GM23248 (cell line): ENCODE data around the gene ITGA8. TPM values are rescaled to one million over a fixed set of nuclear protein-coding genes. Genes with fewer than 3 reads are reported as not detected.
A peak's percentile ranks its signal among the peaks of the same experiment; 100 is the strongest.

Experiments
- DNase-seq: peaks from one replicate; pipeline ENCODE4 v3.0.0-alpha.2; 2015
- H2AFZ ChIP-seq: fragments of 200-600 bp; sonication (generic); 2 replicates; pipeline ENCODE4 v1.6.1; 2016; ENCODE audit warnings: antibody characterized with exemption
- H3F3A ChIP-seq: fragments of 200-600 bp; sonication (generic); 2 replicates; pipeline ENCODE4 v1.6.1; 2016; ENCODE audit warnings: mild to moderate bottlenecking, antibody characterized with exemption, mixed run types; ENCODE audit not compliant: insufficient read depth
- H3K27ac ChIP-seq: fragments of 200-600 bp; sonication (generic); 2 replicates; pipeline ENCODE4 v1.5.1; 2016; ENCODE audit warnings: mild to moderate bottlenecking
- H3K27me3 ChIP-seq: fragments of 200-600 bp; sonication (generic); replicated peaks from 2 replicates; pipeline ENCODE4 v1.6.1; 2016; ENCODE audit warnings: mild to moderate bottlenecking; ENCODE audit not compliant: insufficient read depth
- H3K36me3 ChIP-seq: fragments of 200-600 bp; sonication (generic); 2 replicates; pipeline ENCODE4 v1.6.1; 2016; ENCODE audit warnings: low read depth, mild to moderate bottlenecking
- H3K4me1 ChIP-seq: fragments of 200-600 bp; sonication (generic); 2 replicates; pipeline ENCODE4 v1.6.1; 2016; ENCODE audit warnings: mild to moderate bottlenecking; ENCODE audit not compliant: insufficient read depth
- H3K4me2 ChIP-seq: fragments of 200-600 bp; sonication (generic); one replicate; pipeline ENCODE4 v1.6.1; 2016; ENCODE audit warnings: mild to moderate bottlenecking; ENCODE audit not compliant: unreplicated experiment
- H3K4me3 ChIP-seq: fragments of 200-600 bp; sonication (generic); 2 replicates; pipeline ENCODE4 v1.5.1; 2016; ENCODE audit warnings: mild to moderate bottlenecking
- H3K79me2 ChIP-seq: fragments of 200-600 bp; sonication (generic); 2 replicates; pipeline ENCODE4 v1.6.1; 2016; ENCODE audit warnings: mild to moderate bottlenecking; ENCODE audit not compliant: insufficient read depth
- H3K9ac ChIP-seq: fragments of 200-600 bp; sonication (generic); 2 replicates; pipeline ENCODE4 v1.6.1; 2016; ENCODE audit warnings: mild to moderate bottlenecking
- H3K9me2 ChIP-seq: fragments of 200-600 bp; sonication (generic); 2 replicates; pipeline ENCODE4 v1.6.1; 2016; ENCODE audit warnings: mixed run types, mild to moderate bottlenecking, moderate library complexity; ENCODE audit not compliant: insufficient read depth
- H3K9me3 ChIP-seq: fragments of 200-600 bp; sonication (generic); one replicate; pipeline ENCODE4 v1.6.1; 2017; ENCODE audit warnings: low read depth
- H4K20me1 ChIP-seq: fragments of 200-600 bp; sonication (generic); 2 replicates; pipeline ENCODE4 v1.6.0; 2016; ENCODE audit not compliant: insufficient read depth
- EZH2 ChIP-seq: fragments of 200-600 bp; sonication (generic); IDR thresholded peaks from 2 replicates; pipeline ENCODE4 v1.6.1; 2018; ENCODE audit warnings: antibody characterized with exemption, mild to moderate bottlenecking; ENCODE audit not compliant: insufficient read depth, poor library complexity, severe bottlenecking
- EZH2phosphoT487 ChIP-seq: fragments of 200-600 bp; sonication (generic); IDR thresholded peaks from 2 replicates; pipeline ENCODE4 v1.6.1; 2018; ENCODE audit warnings: antibody characterized with exemption, moderate library complexity, mild to moderate bottlenecking, low read depth; ENCODE audit not compliant: insufficient read depth
- WGBS, 2 experiments: methylation state at CpG; one replicate each; pipeline ENCODE4 v1.1.6; 2015 to 2017; ENCODE audit warnings: low lambda C conversion rate in 2 of 2, low coverage in 1 of 2; ENCODE audit errors: missing lambda C conversion rate in 2 of 2; 5-methylcytosine and 5-hydroxymethylcytosine counted together
- in situ Hi-C: fragments of 300-500 bp; cut with MboI; formaldehyde crosslinking; loops from 2 replicates; pipeline ENCODE4 v1.15.0; 2020
- polyA plus RNA-seq: library from polyadenylated mRNA; unstranded; fragments of >200 nt; fragmentation: Nextera tagmentation; extraction: Ambion mirVana; gene quantifications from 2 replicates; pipeline ENCODE4 v1.2.1, GENCODE V29; 2016
- total RNA-seq: library from RNA; depleted of rRNA; stranded (reverse); fragments of >200 nt; shearing (Covaris generic); gene quantifications from 2 replicates; pipeline ENCODE4 v1.2.3, GENCODE V29; 2014

The ITGA8 gene
- total and polyA plus RNA-seq, 2 experiments from 2014 or later: 0.32 TPM; not detected in 1

DNA sequence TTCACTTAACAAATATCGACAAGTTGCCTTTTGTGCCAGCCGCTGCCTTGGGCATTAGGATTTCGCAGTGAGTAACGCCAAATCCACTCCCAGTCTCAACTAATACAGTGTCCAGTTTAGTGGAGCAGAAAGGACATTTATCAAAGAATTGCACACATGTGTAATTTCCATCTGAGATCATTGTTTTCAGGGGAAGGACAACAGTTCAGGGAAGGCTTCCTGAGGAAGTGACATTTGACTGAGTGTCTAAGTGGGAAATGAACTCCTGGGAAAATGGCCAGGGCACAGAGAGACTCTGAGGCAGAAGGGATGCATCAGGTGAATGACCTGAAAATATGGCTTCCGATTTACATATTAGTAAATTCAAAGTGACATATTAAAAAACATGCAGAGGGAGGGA lies 89.4 kb downstream of the ITGA8 start:
- Histone ChIP-seq H4K20me1 (no peaks in the 10 kb centered on the region), H3F3A (peaks cover 7% of the 10 kb centered on the region; the same call in 1 of the 2 replicates), H3K9me2 (no peaks in the 10 kb centered on the region), H3K79me2 (no peaks in the 10 kb centered on the region), H3K4me1 (peaks cover 7% of the 10 kb centered on the region), H3K27ac (no peak overlapping the region), H3K36me3 (no peaks in the 10 kb centered on the region), H2AFZ (no peak overlapping the region), H3K27me3 (no peaks in the 10 kb centered on the region), H3K4me2 (no peak overlapping the region), H3K9ac (no peak overlapping the region), H3K4me3 (no peak overlapping the region), H3K9me3 (no peaks in the 10 kb centered on the region)
- WGBS, 2 experiments: 97 to 98% methylated on average over 5 of the region's 5 CpGs
- in situ Hi-C loops: no loop called here
- TF ChIP-seq EZH2phosphoT487 (no peak), EZH2 (no peak)
- no peak for DNase-seq

DNA sequence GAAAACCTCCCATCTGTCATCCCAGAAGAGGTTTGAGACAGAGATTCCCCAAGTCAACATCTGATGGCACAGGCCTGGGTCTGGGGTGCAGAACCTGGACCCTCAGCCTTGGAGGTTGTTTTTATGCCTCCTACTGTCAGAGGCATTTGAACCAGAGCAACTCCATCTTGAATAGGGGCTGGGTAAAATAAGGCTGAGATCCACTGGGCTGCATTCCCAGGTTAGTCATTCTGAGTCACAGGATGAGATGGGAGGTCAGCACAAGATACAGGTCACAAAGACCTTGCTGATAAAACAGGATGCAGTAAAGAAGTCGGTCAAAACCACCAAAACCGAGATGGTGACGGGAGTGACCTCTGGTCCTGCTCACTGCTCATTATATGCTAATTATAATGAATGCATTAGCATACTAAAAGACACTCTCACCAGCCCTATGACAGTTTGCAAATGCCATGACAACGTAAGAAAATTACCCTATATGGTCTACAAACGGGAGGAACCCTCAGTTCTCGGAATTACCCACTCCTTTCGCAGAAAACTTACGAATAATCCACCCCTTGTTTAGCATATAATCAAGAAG lies 92.0 kb downstream of the ITGA8 start:
- no peak overlapping the region for H3K9ac ChIP-seq
- no peaks in the 10 kb centered on the region for H3K36me3 ChIP-seq
- in situ Hi-C loops: no loop called here
- H4K20me1 ChIP-seq: no peaks in the 10 kb centered on the region
- H3K27me3 ChIP-seq: no peaks in the 10 kb centered on the region
- no peaks in the 10 kb centered on the region for H3K79me2 ChIP-seq
- H3K9me2 ChIP-seq: no peaks in the 10 kb centered on the region
- H3K4me1 ChIP-seq: peaks cover 12% of the 10 kb centered on the region
- H3F3A ChIP-seq: peaks cover 15% of the 10 kb centered on the region; the same call in 1 of the 2 replicates
- H3K9me3 ChIP-seq: no peaks in the 10 kb centered on the region
- no peak overlapping the region for H2AFZ ChIP-seq
- TF ChIP-seq EZH2phosphoT487 (no peak), EZH2 (no peak)
- no peak overlapping the region for H3K4me2 ChIP-seq
- WGBS, 2 experiments: 79 to 81% methylated on average over 8 of the region's 8 CpGs
- H3K4me3 ChIP-seq: no peak overlapping the region
- H3K27ac ChIP-seq: no peak overlapping the region
- DNase-seq: peak; percentile 5

DNA sequence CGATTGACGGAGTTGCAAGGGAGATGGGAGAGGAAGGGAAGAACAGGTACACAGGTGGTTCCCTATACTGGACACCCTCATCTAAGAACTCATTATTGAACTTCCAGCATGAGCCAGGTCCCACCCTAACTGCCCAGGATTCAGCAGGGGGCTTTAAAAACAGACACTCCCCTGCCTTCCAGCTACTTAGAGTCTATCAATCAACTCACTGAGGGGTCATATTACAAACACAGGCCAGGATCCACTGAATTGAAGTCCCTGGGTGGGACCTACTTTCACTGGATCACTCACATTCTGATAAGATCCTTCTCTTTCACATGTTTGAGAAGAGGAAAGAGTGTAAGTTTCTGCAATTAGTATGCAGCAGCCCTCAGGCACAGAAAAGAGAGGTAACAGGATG lies 92.8 kb downstream of the ITGA8 start:
- H3K79me2 ChIP-seq: no peaks in the 10 kb centered on the region
- WGBS, 2 experiments: 85 to 87% methylated on average over 2 of the region's 2 CpGs

DNA sequence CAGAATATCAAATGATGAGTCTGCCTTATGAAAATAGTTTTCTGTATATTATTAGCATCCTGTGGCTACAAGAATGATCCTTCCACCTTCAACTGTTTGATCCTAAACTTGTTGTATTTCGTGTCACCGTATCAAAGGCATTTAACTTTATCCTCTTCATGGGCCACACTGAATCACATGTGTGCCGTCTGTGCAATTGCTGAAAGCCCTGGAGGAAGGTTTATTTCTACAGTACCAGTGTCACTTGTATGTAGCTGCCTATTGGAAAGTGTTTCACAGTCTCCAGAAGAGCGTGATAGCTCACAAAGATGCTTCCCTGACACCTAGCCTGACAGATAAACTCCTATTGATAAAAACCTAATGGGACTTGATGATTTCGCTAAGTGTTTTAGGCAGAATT lies 94.5 kb downstream of the ITGA8 start:
- H4K20me1 ChIP-seq: no peaks in the 10 kb centered on the region
- DNase-seq: peak; percentile 29
- in situ Hi-C loops: no loop called here
- H3K79me2 ChIP-seq: no peaks in the 10 kb centered on the region
- no peak overlapping the region for H3K9ac ChIP-seq
- H3K27me3 ChIP-seq: no peaks in the 10 kb centered on the region
- TF ChIP-seq EZH2 (no peak), EZH2phosphoT487 (no peak)
- no peaks in the 10 kb centered on the region for H3K9me2 ChIP-seq
- H2AFZ ChIP-seq: no peak overlapping the region
- no peak overlapping the region for H3K4me3 ChIP-seq
- no peaks in the 10 kb centered on the region for H3K36me3 ChIP-seq
- no peak overlapping the region for H3K27ac ChIP-seq
- peak overlapping the region; percentile 5 for H3K4me2 ChIP-seq
- WGBS, 2 experiments: 27 to 28% methylated on average over 5 of the region's 5 CpGs
- peaks cover 15% of the 10 kb centered on the region; the same call in 1 of the 2 replicates for H3F3A ChIP-seq
- H3K9me3 ChIP-seq: no peaks in the 10 kb centered on the region
- peaks cover 12% of the 10 kb centered on the region; the same call in 1 of the 2 replicates for H3K4me1 ChIP-seq

More for the DNA sequence above, 92.8 kb downstream of the ITGA8 start:
- no peaks in the 10 kb centered on the region for H3K9me3 ChIP-seq
- H3F3A ChIP-seq: peaks cover 15% of the 10 kb centered on the region; the same call in 1 of the 2 replicates
- no peaks in the 10 kb centered on the region for H3K27me3 ChIP-seq
- H3K9me2 ChIP-seq: no peaks in the 10 kb centered on the region
- no peak for DNase-seq
- H3K36me3 ChIP-seq: no peaks in the 10 kb centered on the region
- no peak overlapping the region for H2AFZ ChIP-seq
- TF ChIP-seq EZH2phosphoT487 (no peak), EZH2 (no peak)
- H3K4me3 ChIP-seq: no peak overlapping the region
- peaks cover 12% of the 10 kb centered on the region; the same call in 1 of the 2 replicates for H3K4me1 ChIP-seq
- no peaks in the 10 kb centered on the region for H4K20me1 ChIP-seq
- H3K4me2 ChIP-seq: no peak overlapping the region
- in situ Hi-C loops: no loop called here
- H3K9ac ChIP-seq: no peak overlapping the region
- no peak overlapping the region for H3K27ac ChIP-seq
